ENCODE data around the gene EML5.
"Not testable (repeated sequence)": the region's sequence is repeated elsewhere in the genome, so short reads cannot be mapped to it uniquely, and the experiment has no call there.

EML5 gene

DNA sequence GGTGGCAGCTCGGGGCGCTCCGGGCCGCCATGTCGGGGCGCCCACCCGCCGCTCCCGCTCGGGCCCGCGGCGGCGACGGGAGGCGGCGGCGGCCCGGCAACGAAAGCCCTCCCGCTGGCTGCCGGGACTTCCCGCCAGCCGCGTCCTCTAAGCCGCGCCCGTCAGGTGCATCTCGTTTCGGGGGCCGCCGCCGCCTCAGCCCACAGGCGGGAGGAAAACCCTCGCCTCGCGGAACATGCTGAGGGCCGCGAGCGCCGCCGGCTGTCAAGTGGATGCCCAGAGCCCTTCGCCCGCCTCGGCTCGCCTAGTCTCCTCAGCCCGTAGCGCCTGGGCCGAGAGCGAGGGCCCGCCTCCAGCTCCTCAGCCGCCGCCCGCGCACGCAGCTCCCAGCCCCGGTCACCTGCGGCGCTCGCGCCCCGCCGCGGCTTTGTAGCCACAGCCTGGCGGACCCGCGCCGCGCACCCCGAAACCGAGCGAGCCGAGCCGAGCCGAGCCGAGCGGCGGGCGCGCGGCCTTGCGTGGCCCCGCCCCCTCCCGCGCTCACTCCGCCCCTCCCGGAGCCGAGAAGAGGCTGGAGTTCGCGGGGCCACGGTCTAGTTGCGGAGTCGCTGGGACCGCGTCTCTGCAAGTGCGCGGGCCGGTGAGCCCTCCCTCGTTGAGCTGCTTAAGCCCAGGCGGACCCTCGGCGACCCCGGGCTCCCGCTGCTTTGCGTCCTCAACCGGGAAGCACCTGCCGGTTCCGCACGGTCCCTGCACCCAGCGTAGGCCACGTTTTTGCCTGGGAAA lies at the start of gene EML5:
Gene EML5 (minus strand): TSS at position 481 of the 786 bp plus-strand sequence. CDS start 450 bp downstream, at position 31.
- DNase-seq: no peak

- DNase-seq: no peak
These were observed 49.7 kb upstream of the EML5 start for GRCh38 chr14:88842414-88842813.

DNA sequence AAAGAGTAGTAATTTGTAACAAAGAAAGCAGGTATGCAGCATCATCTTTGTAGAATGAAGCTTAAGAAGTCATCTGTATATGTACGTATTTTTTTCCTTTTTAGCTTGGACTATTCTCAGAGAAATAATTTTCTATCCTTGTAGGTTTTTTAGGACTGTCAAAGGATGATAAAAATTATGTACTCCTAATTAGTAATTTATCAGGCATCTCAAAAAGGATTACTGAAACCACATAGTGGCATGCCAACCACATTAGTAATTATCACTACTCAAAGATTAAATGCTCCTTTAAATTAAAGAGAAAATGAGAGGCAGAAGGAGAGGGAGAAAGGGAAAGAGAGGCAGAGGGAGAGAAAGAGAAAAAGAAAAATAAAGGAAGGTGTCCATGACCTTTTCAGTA lies 49.0 kb upstream of the EML5 start:
- no peak for DNase-seq

GRCh38 chr14:88840926-88841325 lies 48.2 kb upstream of the EML5 start:
- DNase-seq: no peak

- no peak for DNase-seq
These were observed 45.3 kb upstream of the EML5 start for GRCh38 chr14:88838015-88838414.

DNA sequence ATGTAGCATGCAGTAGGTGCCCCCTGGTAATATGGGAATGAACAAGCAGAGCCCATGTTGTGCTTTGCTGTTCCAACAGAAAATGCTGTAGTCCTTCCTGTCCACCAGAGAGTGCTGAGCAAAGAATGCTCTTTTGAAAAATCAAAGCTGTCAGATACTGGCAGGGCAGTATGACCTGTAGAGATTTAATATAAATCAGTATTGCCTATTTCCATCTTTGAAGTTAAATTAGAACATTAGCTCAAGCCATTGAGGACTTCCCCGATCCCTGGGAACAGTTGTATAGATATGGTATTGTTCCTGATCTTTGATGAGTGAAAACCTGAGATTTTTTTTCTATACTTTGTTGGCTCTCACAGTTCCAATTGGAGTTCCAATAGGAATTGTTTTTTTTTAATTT lies 44.7 kb upstream of the EML5 start:
- DNase-seq: no peak

GRCh38 chr14:88835661-88836060 lies 42.9 kb upstream of the EML5 start:
- no peak for DNase-seq

GRCh38 chr14:88834883-88835431 lies 42.2 kb upstream of the EML5 start:
- DNase-seq: no peak

GRCh38 chr14:88831284-88831683 lies 38.5 kb upstream of the EML5 start:
- no peak for DNase-seq

DNA sequence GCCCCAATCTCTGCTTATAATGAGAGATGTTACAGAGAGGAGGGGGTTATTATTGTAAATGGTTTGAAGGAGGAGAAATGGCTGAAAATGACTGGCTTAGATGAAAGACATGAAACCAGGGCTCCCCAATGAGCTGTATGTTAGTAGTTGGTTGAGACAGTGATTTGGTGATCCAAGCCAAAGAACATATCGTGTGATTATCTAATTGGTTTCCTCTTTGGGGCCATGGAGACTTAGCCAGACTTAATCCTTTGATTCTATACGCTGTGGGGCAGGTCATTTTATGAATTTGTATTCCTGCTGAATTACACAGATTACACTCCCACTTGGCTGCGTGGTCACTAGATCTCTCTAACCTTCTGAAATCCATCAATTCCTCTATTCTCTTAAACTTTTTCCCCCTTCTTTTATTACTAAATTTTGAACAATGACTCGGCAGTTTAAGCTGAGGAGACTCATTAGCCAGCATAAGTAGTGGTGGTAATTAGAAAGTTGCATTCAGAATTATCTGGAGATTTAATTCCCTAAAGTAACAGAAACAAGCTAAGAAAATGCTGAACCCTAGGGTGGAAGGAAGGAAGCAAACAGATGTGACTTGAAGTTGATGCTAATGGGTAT lies 37.0 kb upstream of the EML5 start:
- DNase-seq: no peak

DNA sequence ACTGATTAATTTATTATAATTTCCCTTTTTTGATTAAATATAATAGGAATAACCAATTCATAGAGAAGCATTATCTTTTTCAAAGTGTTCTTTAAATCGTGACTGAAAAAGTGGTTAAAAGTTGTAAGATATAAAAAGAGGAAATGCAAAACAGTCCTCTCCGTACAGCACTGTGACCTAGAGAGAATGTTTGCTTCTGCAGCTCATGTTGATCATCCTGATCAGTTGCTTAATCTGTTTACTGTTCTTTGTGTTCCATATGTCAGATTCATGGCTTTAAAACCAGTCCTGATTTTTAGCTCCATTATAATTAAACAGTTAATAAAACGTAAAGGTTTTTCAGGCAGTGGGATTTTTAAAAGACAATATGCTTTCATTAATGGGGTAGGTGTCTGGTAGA lies 36.4 kb upstream of the EML5 start:
- no peak for DNase-seq

- DNase-seq: no peak
These were observed 32.8 kb upstream of the EML5 start for GRCh38 chr14:88825503-88825902.

DNA sequence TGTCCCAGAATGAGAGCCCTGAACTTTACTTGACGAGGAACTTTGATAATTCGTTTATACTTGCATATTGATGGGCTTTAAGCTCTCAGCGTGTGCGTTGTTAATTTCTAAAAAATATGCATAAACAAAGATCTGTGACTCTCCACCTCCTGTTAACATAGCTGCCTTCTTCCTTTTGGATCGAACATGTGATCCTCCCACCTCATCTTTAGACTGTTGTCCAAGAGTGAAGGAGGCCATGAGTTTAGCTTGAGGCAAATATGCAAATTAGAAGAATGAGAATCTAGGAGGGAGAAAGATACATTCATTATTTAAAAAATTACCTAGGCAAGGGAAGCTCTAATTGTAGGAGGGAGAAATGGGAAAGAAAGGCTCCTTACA lies 32.3 kb upstream of the EML5 start:
- DNase-seq: no peak

DNA sequence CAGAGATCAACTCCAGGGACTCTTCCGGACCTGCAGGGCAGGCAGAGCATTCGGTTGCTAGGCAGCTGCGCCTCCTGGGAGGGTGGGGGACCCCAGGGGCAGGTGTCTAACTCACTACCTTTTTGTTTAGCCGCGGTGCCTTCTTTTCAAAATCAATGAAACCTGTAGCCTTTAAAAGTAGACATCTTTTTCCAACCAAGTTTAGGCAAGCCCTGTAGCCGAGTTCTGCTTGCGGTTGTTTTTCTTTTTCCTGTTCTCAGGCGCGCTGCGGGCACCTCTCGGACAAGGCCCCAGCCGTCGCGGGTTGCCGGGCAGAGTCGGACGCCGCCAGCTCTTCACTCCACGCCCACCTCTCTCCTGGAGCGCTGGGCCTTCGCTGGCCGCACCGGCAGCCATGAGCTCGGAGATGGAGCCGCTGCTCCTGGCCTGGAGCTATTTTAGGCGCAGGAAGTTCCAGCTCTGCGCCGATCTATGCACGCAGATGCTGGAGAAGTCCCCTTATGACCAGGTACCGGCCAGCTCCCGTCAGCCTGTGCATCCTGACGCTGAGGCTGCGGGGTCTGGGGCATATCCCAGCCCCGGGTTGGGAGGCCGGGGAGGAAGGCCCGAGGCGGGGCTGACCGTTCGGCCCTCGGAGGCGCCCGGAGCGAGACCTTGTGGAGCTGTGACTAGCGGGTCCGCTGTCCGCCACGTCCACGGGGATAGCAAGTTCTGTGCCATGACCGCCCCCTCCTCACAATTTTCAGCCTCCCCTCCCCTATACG lies 31.7 kb upstream of the EML5 start, which contains the start of gene TTC8:
Gene TTC8 (plus strand): TSS at position 338 of the 764 bp plus-strand sequence. CDS start 57 bp downstream, at position 395.
- peak; percentile 15 for DNase-seq

- DNase-seq: no peak
These were observed 31.2 kb upstream of the EML5 start for GRCh38 chr14:88823968-88824313.

GRCh38 chr14:88821888-88822287 lies 29.1 kb upstream of the EML5 start:
- no peak for DNase-seq

DNA sequence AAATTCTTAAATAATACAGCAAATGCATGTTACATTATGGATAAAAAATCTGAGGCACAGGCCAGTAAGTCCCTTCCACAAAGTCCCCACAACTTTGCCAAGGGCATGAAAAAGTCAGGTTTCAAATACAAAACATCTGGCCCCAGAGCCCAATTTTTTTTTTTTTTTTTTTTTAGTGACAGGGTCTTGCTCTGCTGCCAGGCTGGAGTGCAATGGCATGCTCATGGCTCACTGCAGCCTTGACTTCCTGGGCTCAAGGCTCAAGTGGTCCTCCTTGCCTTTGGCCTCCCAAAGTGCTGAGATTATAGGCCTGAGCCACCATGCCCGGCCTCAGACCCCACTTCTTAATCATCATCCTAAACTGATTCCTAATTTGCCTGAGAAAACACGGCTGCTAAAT lies 28.6 kb upstream of the EML5 start:
- DNase-seq: no peak

DNA sequence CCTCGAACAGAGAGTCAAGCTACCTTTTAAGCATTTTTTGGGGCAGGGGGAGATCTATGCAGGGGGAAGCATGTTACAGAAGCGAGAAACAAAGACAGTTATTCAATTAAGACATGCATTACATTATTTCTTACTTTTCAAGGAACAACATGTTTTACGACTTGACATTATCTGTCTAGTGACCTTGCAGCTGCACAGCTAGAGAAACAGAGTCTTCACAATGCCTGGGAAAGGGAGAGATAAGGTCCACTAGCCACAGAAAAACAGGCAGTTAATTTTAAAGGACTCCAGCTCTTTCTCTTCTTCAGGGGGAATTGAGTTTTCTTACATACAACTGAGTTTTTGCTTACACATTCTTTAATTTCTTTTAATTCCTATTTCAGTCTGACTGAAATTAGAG lies 26.9 kb upstream of the EML5 start:
- not testable (repeated sequence) for DNase-seq

GRCh38 chr14:88818018-88818417 lies 25.3 kb upstream of the EML5 start:
- no peak for DNase-seq

DNA sequence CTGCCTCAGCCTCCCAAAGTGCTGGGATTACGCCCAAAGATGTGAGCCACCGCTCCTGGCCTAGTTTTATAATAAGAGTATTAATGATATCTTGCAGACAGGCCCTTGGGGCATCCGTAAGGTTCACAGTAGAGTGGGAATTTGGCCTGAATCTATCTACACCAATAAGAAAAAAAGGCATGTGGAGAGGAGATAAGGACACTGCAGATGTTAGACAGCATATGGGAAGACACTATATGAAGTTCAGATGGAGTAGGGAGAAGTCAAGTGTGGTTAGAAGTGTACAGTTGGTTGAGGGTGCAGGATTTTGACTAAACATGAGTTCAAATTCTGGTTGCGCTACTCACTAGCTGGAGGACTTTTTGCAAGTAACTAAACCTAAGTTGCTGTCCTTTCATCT lies 23.2 kb upstream of the EML5 start:
- DNase-seq: no peak

- no peak for DNase-seq
These were observed 15.6 kb upstream of the EML5 start for GRCh38 chr14:88808359-88808758.

DNA sequence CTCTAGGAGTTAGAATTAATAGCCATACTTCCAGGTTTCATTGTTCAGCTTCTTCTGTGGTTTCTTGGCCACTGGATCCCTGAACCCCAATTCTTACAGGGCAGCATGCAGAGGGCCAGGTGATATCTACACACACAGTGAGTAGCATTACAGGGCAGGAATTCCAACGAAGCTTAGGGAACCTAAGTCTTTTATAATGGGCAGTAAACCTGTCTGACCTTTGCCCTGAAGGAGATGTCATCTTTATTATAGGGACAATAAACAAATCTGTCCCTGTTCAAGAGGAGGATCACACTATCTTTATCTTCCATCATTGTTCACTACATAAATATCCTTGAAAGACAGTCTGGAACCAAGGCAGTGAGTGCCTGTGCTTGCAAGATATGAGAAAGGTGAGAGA lies 11.7 kb upstream of the EML5 start:
- no peak for DNase-seq

DNA sequence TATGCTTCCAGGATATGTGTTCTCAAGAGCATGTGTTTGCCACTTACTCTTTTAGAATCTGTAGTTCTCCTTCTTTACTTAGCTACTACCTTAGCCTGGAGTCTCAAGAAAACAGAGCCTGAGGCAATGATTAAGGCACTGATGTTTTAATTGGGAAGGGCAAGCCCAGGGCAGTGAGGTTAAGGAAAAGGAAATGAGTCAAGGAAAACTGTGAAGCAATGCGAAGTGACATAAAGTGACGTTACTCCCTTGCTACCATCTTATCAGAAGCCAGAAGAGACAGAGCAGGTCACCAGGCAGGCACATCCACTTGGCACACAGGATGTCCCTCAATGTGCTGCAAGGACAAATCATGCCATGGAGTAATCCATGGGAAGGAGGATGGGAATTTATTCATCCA lies 11.3 kb upstream of the EML5 start:
- DNase-seq: no peak

DNA sequence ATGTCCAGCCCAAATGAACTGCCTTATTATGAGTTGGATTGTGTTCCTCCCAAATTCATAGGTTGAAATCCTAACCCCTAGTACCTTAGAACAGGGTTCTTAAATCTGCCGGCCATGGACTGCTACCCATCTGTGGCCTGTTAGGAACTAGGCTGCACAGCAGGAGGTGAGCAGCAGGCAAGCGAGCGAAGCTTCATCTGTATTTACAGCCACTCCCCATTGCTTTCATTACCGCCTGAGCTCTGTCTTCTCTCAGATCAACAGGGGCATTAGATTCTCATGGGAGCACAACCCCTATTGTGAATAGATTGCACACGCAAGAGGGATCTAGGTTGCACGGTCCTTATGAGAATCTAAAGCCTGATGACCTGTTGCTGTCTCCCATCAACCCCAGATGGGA lies 9.8 kb upstream of the EML5 start:
- no peak for DNase-seq
